Measurements from ENCODE around the gene OLFM2.

DNA sequence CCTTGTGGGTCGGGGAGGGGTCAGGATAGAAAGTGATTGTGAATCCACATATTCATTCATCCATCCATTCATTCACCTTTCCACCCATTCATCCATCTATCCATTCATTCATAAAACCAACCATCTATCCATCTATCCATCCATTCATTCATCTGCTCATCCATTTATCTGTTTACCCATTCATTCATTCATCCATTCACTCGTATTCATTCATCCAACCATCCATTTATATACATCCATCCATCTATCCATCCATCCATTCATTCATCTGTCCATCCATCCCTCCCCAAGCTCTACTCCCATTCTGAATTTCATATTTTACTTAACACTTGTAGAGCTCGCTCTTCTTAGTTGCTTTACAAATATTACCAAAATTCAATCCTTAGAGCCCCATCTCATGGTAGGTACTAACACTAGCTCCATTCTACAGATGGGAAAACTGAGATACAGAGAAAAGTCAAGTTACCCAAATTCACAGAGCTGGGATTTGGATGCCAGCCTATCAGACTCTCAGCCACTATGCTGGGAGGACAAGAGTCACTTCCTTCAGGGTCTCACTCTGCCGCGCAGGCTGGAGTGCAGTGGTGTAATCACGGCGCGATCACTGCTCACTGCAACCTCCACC is 63.6 kb downstream of the OLFM2 start:
- no peak for TF ChIP-seq POLR2A (IDR thresholded peaks at IDR 0.05; ENCODE audit: borderline replicate concordance, extremely low read depth, insufficient read depth, insufficient read length)
- TF ChIP-seq POLR2AphosphoS5 (IDR thresholded peaks at IDR 0.05; ENCODE audit: low read depth, low read length), result no peak
- TF ChIP-seq, protein P1, sequence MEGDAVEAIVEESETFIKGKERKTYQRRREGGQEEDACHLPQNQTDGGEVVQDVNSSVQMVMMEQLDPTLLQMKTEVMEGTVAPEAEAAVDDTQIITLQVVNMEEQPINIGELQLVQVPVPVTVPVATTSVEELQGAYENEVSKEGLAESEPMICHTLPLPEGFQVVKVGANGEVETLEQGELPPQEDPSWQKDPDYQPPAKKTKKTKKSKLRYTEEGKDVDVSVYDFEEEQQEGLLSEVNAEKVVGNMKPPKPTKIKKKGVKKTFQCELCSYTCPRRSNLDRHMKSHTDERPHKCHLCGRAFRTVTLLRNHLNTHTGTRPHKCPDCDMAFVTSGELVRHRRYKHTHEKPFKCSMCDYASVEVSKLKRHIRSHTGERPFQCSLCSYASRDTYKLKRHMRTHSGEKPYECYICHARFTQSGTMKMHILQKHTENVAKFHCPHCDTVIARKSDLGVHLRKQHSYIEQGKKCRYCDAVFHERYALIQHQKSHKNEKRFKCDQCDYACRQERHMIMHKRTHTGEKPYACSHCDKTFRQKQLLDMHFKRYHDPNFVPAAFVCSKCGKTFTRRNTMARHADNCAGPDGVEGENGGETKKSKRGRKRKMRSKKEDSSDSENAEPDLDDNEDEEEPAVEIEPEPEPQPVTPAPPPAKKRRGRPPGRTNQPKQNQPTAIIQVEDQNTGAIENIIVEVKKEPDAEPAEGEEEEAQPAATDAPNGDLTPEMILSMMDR (IDR thresholded peaks at IDR 0.05 in 2 of 3, conservative IDR thresholded peaks at IDR 0.05 in 1 of 3; ENCODE audit: borderline replicate concordance in 1 of 3, insufficient read depth in 1 of 3, low read depth in 2 of 3, low read length in 2 of 3), result no peak
